Activated gamma-delta T cell (primary cell): Measurements from ENCODE around the gene TFDP2.
"Not testable (repeated sequence)": the region's sequence is repeated elsewhere in the genome, so short reads cannot be mapped to it uniquely, and the experiment has no call there.

Experiments used
- DNase-seq: peaks from one replicate; lab custom pipeline; 2025; lab: John Stamatoyannopoulos, UW

TFDP2 gene

GRCh38 chr3:142019794-142020320 lies 129.5 kb downstream of the TFDP2 start:
- DNase-seq: no peak

GRCh38 chr3:142013993-142014392 lies 135.4 kb downstream of the TFDP2 start:
- no peak for DNase-seq

- DNase-seq: no peak
Measured at GRCh38 chr3:142013326-142013980, 135.9 kb downstream of the TFDP2 start.

GRCh38 chr3:142009029-142009428 lies 140.3 kb downstream of the TFDP2 start:
- DNase-seq: no peak

GRCh38 chr3:142007710-142008399 lies 141.5 kb downstream of the TFDP2 start:
- DNase-seq: no peak

- not testable (repeated sequence) for DNase-seq
Measured at GRCh38 chr3:142004957-142005356, 144.4 kb downstream of the TFDP2 start.

- DNase-seq: no peak
Measured at GRCh38 chr3:142004025-142004424, 145.3 kb downstream of the TFDP2 start.

GRCh38 chr3:142003291-142003690 lies 146.1 kb downstream of the TFDP2 start:
- DNase-seq: no peak

GRCh38 chr3:142000325-142000870 lies 148.9 kb downstream of the TFDP2 start:
- DNase-seq: no peak

GRCh38 chr3:141998669-141999290 lies 150.6 kb downstream of the TFDP2 start:
- DNase-seq: no peak

- DNase-seq: no peak
Measured at GRCh38 chr3:141996437-141996836, 152.9 kb downstream of the TFDP2 start.

- no peak for DNase-seq
Measured at GRCh38 chr3:141994856-141995255, 154.5 kb downstream of the TFDP2 start.

GRCh38 chr3:141992512-141992911 lies 156.8 kb downstream of the TFDP2 start:
- no peak for DNase-seq

- no peak for DNase-seq
Measured at GRCh38 chr3:141986548-141987107, 162.7 kb downstream of the TFDP2 start.

GRCh38 chr3:141981084-141981483 lies 168.3 kb downstream of the TFDP2 start:
- no peak for DNase-seq

- DNase-seq: no peak
Measured at GRCh38 chr3:141979050-141979671, 170.2 kb downstream of the TFDP2 start.

- not testable (repeated sequence) for DNase-seq
Measured at GRCh38 chr3:141974777-141975176, 174.6 kb downstream of the TFDP2 start.

GRCh38 chr3:141972399-141972798 lies 176.9 kb downstream of the TFDP2 start:
- no peak for DNase-seq

- no peak for DNase-seq
Measured at GRCh38 chr3:141971571-141971970, 177.8 kb downstream of the TFDP2 start.

- no peak for DNase-seq
Measured at GRCh38 chr3:141969711-141970110, 179.6 kb downstream of the TFDP2 start.

- DNase-seq: no peak
Measured at GRCh38 chr3:141965471-141965870, 183.9 kb downstream of the TFDP2 start.

GRCh38 chr3:141963301-141963700 lies 186.0 kb downstream of the TFDP2 start:
- no peak for DNase-seq
